HG03095 (cell line): Measurements from ENCODE around the gene RAF1.
"Not testable (repeated sequence)": the region's sequence is repeated elsewhere in the genome, so short reads cannot be mapped to it uniquely, and the experiment has no call there.

ENCODE experiments used
- ATAC-seq: cut with Tn5 transposase; IDR thresholded peaks from one replicate; pipeline ENCODE4 v1.9.1; 2021; ENCODE audit warnings: moderate library complexity; ENCODE audit not compliant: unreplicated experiment

The RAF1 gene

GRCh38 chr3:12663936-12664908, at the start of gene RAF1:
RAF1 (minus strand) TSS chr3:12664117; CDS start chr3:12618721, 45,396 bp downstream.
- ATAC-seq, result peak; percentile 76

GRCh38 chr3:12710062-12710461, 46.1 kb upstream of the RAF1 start:
- ATAC-seq, result no peak

- no peak for ATAC-seq
These were observed 45.4 kb upstream of the RAF1 start for GRCh38 chr3:12709334-12709733.

- ATAC-seq, result no peak
These were observed 44.8 kb upstream of the RAF1 start for GRCh38 chr3:12708584-12709192.

- no peak for ATAC-seq
These were observed 43.5 kb upstream of the RAF1 start for GRCh38 chr3:12707449-12707848.

GRCh38 chr3:12706504-12707253, 42.8 kb upstream of the RAF1 start:
- ATAC-seq, result peak; percentile 92

- ATAC-seq, result no peak
These were observed 42.1 kb upstream of the RAF1 start for GRCh38 chr3:12705981-12706380.

GRCh38 chr3:12705374-12705926, 41.5 kb upstream of the RAF1 start:
- no peak for ATAC-seq

GRCh38 chr3:12702501-12702900, 38.6 kb upstream of the RAF1 start:
- no peak for ATAC-seq

GRCh38 chr3:12701601-12702000, 37.7 kb upstream of the RAF1 start:
- not testable (repeated sequence) for ATAC-seq

GRCh38 chr3:12700800-12701199, 36.9 kb upstream of the RAF1 start:
- ATAC-seq, result no peak

GRCh38 chr3:12695916-12696315, 32.0 kb upstream of the RAF1 start:
- ATAC-seq, result no peak

- no peak for ATAC-seq
These were observed 31.2 kb upstream of the RAF1 start for GRCh38 chr3:12695112-12695511.

GRCh38 chr3:12692444-12692843, 28.5 kb upstream of the RAF1 start:
- no peak for ATAC-seq

- ATAC-seq, result no peak
These were observed 26.2 kb upstream of the RAF1 start for GRCh38 chr3:12689997-12690711.

GRCh38 chr3:12687948-12688347, 24.0 kb upstream of the RAF1 start:
- ATAC-seq, result no peak

GRCh38 chr3:12686096-12686495, 22.2 kb upstream of the RAF1 start:
- no peak for ATAC-seq

- ATAC-seq, result no peak
These were observed 18.1 kb upstream of the RAF1 start for GRCh38 chr3:12681943-12682390.

- ATAC-seq, result no peak
These were observed 17.4 kb upstream of the RAF1 start for GRCh38 chr3:12681089-12681942.
